Memory B cell (primary cell): ENCODE data around the gene DPPA3.
"Not testable (repeated sequence)": the region's sequence is repeated elsewhere in the genome, so short reads cannot be mapped to it uniquely, and the experiment has no call there.

Experiments used
- ATAC-seq: fragments of 150-1000 bp; cut with Tn5 transposase; 2 replicates; pipeline ENCODE4 v1.10.0; 2021; ENCODE audit warnings: low read depth, mild to moderate bottlenecking, moderate library complexity
- DNase-seq, 2 donors: peaks; one replicate each; pipeline ENCODE4 v3.0.0; 2022; ENCODE audit warnings: low spot score in 2 of 2
- H3K27ac Mint-ChIP-seq: one replicate; pipeline ENCODE4 v1.8.0; 2022; ENCODE audit warnings: mild to moderate bottlenecking, moderate library complexity, mixed read lengths
- H3K27me3 Mint-ChIP-seq: one replicate; pipeline ENCODE4 v1.8.0; 2022; ENCODE audit warnings: mixed read lengths
- H3K36me3 Mint-ChIP-seq: one replicate; pipeline ENCODE4 v1.8.0; 2022; ENCODE audit warnings: mild to moderate bottlenecking, mixed read lengths
- H3K4me1 Mint-ChIP-seq: one replicate; pipeline ENCODE4 v1.8.0; 2022; ENCODE audit warnings: mixed read lengths
- H3K4me3 Mint-ChIP-seq: one replicate; pipeline ENCODE4 v1.8.0; 2022; ENCODE audit warnings: mild to moderate bottlenecking, moderate library complexity, mixed read lengths
- H3K9me3 Mint-ChIP-seq: one replicate; pipeline ENCODE4 v1.8.0; 2022; ENCODE audit warnings: mixed read lengths

DPPA3 gene

DNA sequence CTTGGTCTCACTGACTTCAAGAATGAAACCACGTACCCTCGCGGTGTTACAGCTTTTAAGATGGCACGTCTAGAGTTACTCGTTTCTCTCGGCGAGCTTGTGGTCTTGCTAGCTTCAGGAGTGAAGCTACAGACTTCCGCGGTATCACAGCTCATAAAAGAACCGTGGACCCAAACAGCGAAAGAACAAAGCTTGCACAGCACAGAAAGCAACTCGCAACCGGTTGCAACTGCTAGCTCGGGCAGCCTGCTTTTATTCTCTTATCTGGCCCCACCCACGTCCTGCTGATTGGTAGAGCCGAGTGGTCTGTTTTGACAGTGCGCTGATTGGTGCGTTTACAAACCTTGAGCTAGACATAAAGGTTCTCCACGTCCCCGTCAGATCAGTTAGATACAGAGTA, 40.2 kb downstream of the DPPA3 start:
- no peak overlapping the region for H3K27ac Mint-ChIP-seq
- peaks cover 3% of the 10 kb centered on the region for H3K36me3 Mint-ChIP-seq
- DNase-seq (no peak), ATAC-seq (no peak)
- H3K4me3 Mint-ChIP-seq, result no peak overlapping the region
- peaks cover 2% of the 10 kb centered on the region for H3K9me3 Mint-ChIP-seq
- peaks cover 5% of the 10 kb centered on the region for H3K27me3 Mint-ChIP-seq
- H3K4me1 Mint-ChIP-seq, result peaks cover 3% of the 10 kb centered on the region

DNA sequence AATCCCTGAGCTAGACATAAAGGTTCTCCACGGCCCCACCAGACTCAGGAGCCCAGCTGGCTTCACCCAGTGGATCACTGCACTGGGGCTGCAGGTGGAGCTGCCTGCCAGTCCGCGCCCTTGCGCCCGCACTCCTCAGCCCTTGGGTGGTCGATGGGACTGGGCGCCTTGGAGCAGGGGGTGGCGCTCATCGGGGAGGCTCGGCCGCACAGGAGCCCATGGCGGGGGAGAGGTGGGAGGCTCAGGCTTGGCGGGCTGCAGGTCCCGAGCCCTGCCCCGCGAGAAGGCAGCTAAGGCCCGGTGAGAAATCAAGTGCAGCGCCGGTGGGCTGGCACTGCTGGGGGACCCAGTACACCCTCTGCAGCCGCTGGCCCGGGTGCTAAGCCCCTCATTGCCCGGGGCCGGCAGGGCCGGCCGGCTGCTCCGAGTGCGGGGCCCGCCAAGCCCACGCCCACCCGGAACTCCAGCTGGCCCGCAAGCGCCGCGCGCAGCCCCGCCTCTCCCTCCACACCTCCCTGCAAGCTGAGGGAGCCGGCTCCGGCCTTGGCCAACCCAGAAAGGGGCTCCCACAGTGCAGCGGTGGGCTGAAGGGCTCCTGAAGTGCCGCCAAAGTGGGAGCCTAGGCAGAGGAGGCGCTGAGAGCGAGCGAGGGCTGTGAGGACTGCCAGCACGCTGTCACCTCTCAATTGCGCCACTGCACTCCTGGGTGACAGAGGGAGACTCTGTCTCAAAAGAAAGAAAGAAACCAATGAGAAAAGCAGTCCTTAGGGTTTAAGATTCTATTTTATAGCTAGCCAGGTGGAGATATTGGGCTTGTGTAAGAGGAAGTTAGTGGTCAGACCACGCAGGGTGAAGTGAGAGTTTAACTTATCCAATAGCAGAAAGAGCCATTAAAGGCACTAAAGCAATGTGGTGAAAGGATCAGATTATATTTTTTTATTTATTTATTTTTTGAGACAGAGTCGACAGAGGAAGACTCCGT, 41.0 kb downstream of the DPPA3 start:
- not testable (repeated sequence) for ATAC-seq, H3K27me3 Mint-ChIP-seq, H3K4me1 Mint-ChIP-seq, H3K9me3 Mint-ChIP-seq, DNase-seq, H3K4me3 Mint-ChIP-seq, H3K27ac Mint-ChIP-seq, H3K36me3 Mint-ChIP-seq

DNA sequence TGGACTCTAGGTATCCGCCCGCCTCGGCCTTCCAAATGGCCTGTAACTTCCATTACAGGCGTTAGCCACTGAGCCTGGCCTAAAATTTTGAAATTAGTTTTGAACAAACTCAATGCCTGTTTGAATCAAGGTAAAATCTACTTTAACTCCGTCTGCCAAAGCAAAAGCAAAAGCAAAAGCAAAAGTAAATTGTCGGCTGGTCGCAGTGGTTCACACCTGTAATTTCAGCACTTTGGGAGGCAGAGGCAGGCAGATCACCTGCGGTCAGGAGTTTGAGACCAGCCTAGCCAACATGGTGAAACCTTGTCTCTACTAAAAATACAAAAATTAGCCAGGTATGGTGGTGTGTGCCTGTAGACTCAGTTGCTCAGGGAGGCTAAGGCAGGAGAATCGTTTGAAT, 44.4 kb downstream of the DPPA3 start:
- H3K27ac Mint-ChIP-seq, DNase-seq, H3K27me3 Mint-ChIP-seq, H3K4me1 Mint-ChIP-seq, H3K4me3 Mint-ChIP-seq, ATAC-seq, H3K9me3 Mint-ChIP-seq, H3K36me3 Mint-ChIP-seq: not testable (repeated sequence)

DNA sequence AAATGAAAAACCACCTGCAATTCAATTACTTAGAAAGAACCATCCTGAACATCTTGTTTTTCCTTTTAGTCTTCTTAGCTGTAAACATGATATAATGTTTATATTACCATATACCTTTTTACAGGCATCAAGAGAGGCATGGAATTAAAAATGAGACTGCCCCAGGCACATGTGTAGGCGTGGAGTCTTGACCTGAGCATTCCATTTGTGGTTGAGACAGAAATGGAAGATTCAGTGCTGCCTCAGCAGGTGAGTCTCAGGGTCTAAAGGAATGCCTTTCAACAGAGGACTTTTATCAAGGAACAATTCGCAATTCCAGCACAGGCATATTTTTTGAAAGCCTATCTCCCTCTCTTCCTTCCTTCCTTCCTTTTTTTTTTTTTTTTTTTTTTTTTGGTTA, 45.8 kb downstream of the DPPA3 start:
- ATAC-seq (no peak), DNase-seq (no peak)
- Mint-ChIP-seq H3K36me3 (no peaks in the 10 kb centered on the region), H3K4me1 (no peaks in the 10 kb centered on the region), H3K27ac (no peak overlapping the region), H3K4me3 (no peak overlapping the region), H3K27me3 (no peaks in the 10 kb centered on the region), H3K9me3 (no peaks in the 10 kb centered on the region)

DNA sequence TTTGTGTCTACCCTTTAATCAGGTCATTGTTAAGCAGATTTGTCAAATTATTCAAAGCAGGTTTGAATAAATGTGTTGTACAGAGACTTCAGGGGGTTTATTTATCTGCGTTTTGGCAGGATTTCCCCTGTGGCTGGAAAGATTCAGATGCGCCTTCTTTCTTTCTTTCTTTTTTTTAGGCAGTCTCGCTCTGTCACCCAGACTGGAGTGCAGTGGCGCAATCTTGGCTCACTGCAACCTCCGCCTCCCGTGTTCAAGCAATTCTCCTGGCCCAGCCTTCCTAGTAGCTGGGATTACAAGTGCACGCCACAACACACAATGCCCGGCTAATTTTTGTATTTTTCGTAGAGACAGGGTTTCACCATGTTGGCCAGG, 47.5 kb downstream of the DPPA3 start:
- no peaks in the 10 kb centered on the region for H3K36me3 Mint-ChIP-seq
- no peak overlapping the region for H3K27ac Mint-ChIP-seq
- no peak for ATAC-seq
- DNase-seq, result no peak
- H3K27me3 Mint-ChIP-seq, result peaks cover 1% of the 10 kb centered on the region
- no peak overlapping the region for H3K4me3 Mint-ChIP-seq
- H3K4me1 Mint-ChIP-seq, result no peaks in the 10 kb centered on the region
- no peaks in the 10 kb centered on the region for H3K9me3 Mint-ChIP-seq
